Uterus (tissue), 4 donors: ENCODE results near the gene LIPA. TPM values are rescaled to one million over a fixed set of nuclear protein-coding genes. Genes with fewer than 3 reads are reported as not detected.

ENCODE experiments used
- DNase-seq, 2 donors: peaks; one replicate each; pipeline ENCODE4 v3.0.0-alpha.2; 2019 to 2020
- H3K27ac ChIP-seq, 2 donors: fragments of 200-600 bp; sonication (generic); 1 replicate in 1 of 2; 2 replicates in 1 of 2; pipeline ENCODE4 v1.5.1; 2016 to 2018
- H3K27me3 ChIP-seq, 2 donors: fragments of 200-600 bp; sonication (generic); one replicate each; pipeline ENCODE4 v1.5.1; 2018 to 2019; ENCODE audit warnings: control low read depth in 1 of 2
- H3K36me3 ChIP-seq, 2 donors: fragments of 200-600 bp; sonication (generic); one replicate each; pipeline ENCODE4 v1.5.1; 2019; ENCODE audit warnings: control low read depth in 1 of 2
- H3K4me1 ChIP-seq, 2 donors: fragments of 200-600 bp; sonication (generic); one replicate each; pipeline ENCODE4 v1.5.1; 2018 to 2019; ENCODE audit warnings: control low read depth in 1 of 2
- H3K4me3 ChIP-seq, 2 donors: fragments of 200-600 bp; sonication (generic); 1 replicate in 1 of 2; 2 replicates in 1 of 2; pipeline ENCODE4 v1.5.1; 2018 to 2019; ENCODE audit warnings: mild to moderate bottlenecking in 1 of 2
- H3K9me3 ChIP-seq, 2 donors: fragments of 200-600 bp; sonication (generic); one replicate each; pipeline ENCODE4 v1.5.1; 2019; ENCODE audit warnings: control low read depth in 1 of 2
- POLR2A ChIP-seq, 2 donors: fragments of 450-650 bp; IDR thresholded peaks; one replicate each; pipeline ENCODE4 v1.6.1; 2016; ENCODE audit warnings: antibody characterized with exemption in 2 of 2, mild to moderate bottlenecking in 1 of 2, moderate library complexity in 1 of 2
- intact Hi-C: fragments of 100-400 bp; cut with DNase I; formaldehyde crosslinking; loops from one replicate; pipeline ENCODE4 v1.15.1; 2023; ENCODE audit warnings: low total_unique reads
- total RNA-seq, 4 donors: library from RNA; depleted of rRNA in 3 of 4; stranded (reverse); fragments of >200 nt in 3 of 4; gene quantifications; one replicate each; pipeline versions ENCODE4 v1.1.0 to v1.2.4, GENCODE V29; 2014 to 2023
- TF ChIP-seq, protein P1 (sequence below), 4 experiments: fragments of 200-600 bp in 2 of 4; fragments of 450-650 bp in 2 of 4; sonication (generic) in 2 of 4; IDR thresholded peaks; one replicate each; pipeline ENCODE4 v1.5.1; 2016 to 2019; ENCODE audit warnings: antibody characterized with exemption in 4 of 4, mild to moderate bottlenecking in 2 of 4, moderate library complexity in 1 of 4
- donor health status: DM: yes; HTN: yes; CAD: no.

Gene LIPA
- total RNA-seq, 4 donors from 2014 or later = 40.0 to 63.1 (median 46.9) TPM

- TF ChIP-seq POLR2A (IDR thresholded peaks at IDR 0.05) = no peak
- TF ChIP-seq, protein P1, sequence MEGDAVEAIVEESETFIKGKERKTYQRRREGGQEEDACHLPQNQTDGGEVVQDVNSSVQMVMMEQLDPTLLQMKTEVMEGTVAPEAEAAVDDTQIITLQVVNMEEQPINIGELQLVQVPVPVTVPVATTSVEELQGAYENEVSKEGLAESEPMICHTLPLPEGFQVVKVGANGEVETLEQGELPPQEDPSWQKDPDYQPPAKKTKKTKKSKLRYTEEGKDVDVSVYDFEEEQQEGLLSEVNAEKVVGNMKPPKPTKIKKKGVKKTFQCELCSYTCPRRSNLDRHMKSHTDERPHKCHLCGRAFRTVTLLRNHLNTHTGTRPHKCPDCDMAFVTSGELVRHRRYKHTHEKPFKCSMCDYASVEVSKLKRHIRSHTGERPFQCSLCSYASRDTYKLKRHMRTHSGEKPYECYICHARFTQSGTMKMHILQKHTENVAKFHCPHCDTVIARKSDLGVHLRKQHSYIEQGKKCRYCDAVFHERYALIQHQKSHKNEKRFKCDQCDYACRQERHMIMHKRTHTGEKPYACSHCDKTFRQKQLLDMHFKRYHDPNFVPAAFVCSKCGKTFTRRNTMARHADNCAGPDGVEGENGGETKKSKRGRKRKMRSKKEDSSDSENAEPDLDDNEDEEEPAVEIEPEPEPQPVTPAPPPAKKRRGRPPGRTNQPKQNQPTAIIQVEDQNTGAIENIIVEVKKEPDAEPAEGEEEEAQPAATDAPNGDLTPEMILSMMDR (IDR thresholded peaks at IDR 0.05) = no peak
- H3K9me3 ChIP-seq = no peaks in the 10 kb centered on the region
- H3K27me3 ChIP-seq = no peaks in the 10 kb centered on the region
- H3K4me3 ChIP-seq = no peak overlapping the region
- H3K4me1 ChIP-seq = no peaks in the 10 kb centered on the region
- intact Hi-C loops = no loop called here
- DNase-seq = no peak
- H3K27ac ChIP-seq = no peak overlapping the region
- H3K36me3 ChIP-seq = no peaks in the 10 kb centered on the region
Observed at GRCh38 chr10:89240519-89240918, 11.1 kb downstream of the LIPA start.

DNA sequence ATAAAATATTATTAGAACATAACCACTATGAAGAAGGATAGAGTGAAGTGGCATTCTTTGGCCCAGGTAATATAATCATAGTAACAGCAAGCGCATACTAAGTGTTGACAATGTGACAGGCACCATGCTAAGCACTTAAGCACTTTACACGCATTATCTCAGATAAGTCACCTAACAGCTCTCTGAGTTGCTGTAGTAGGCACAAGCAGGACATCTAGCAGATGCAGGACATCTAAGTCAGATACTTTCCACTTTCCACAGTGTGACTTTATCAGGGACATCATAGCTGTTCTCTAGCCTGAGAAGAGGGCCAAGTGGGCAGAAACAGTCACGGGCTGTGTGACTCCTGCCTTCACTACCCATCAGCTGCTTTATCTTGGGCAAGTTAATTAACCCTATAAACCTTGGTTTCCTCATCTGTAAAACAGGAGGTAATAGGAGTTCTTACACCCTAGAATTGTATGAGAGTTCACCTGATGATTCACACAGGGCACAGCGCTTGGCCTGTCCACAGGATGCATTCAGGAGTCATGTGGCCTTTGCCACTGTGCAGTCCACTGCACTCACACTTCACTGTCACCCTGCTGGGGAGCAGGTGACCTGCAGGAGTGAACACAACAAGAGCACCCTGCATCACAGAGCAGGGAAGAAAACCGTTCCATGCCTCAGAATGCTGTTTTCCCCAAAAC lies 12.5 kb downstream of the LIPA start:
- H3K27ac ChIP-seq = no peak overlapping the region
- intact Hi-C loops = no loop called here
- no peaks in the 10 kb centered on the region for H3K9me3 ChIP-seq
- no peak for DNase-seq
- no peaks in the 10 kb centered on the region for H3K36me3 ChIP-seq
- TF ChIP-seq, protein P1 (IDR thresholded peaks at IDR 0.05) = no peak
- TF ChIP-seq POLR2A (IDR thresholded peaks at IDR 0.05) = no peak
- no peaks in the 10 kb centered on the region for H3K27me3 ChIP-seq
- no peaks in the 10 kb centered on the region for H3K4me1 ChIP-seq
- no peak overlapping the region for H3K4me3 ChIP-seq

DNA sequence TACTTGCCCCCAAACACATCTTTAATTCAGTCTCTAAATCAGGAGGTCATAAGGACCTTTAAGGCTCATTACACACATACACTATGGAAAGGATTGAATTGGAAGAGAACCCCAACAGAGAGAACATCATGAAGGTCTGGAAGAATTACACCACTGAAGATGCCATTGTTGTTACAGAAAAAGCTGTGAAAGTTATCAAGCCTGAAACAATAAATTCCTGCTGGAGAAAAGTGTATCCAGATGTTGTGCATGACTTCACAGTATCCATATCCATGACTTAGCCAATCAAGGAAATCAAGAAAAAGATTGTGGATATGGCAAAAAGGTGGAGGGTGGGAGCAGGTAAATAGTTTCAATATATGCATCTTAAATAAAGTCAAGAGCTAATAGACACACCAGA lies 13.7 kb downstream of the LIPA start:
- DNase-seq = no peak
- Histone ChIP-seq H3K4me3 (no peak overlapping the region), H3K9me3 (no peaks in the 10 kb centered on the region), H3K4me1 (no peaks in the 10 kb centered on the region), H3K27ac (no peak overlapping the region), H3K27me3 (no peaks in the 10 kb centered on the region), H3K36me3 (no peaks in the 10 kb centered on the region)
- intact Hi-C loops = no loop called here
- TF ChIP-seq, protein P1 (IDR thresholded peaks at IDR 0.05) = no peak

DNA sequence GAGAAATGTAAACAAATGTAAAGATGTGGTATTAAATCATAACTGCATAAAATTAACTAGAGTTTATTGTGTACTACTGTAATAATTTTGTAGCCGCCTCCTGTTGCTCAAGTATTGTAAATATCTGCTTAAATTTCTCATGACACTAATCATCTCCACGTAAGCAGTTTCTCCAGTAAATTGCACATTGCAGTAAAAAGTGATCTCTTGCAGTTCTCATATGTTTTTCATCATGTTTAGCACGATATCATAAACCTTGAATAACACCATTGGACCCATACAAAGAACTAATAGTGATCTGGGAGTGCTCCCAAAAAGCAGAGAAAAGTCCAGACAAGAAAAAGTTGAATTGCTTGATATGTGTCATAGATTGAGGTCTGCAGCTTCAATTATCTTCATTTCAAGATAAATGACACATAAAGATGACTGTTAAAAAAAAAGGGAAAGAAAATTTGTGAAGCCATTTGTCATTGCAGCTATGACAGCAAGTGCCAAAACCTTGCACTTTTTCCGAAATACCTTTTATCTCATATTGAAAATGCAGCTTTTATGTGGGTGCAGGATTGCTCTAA lies 15.3 kb downstream of the LIPA start:
- DNase-seq = no peak
- Histone ChIP-seq H3K27ac (no peak overlapping the region), H3K4me1 (no peaks in the 10 kb centered on the region), H3K4me3 (no peak overlapping the region), H3K36me3 (no peaks in the 10 kb centered on the region), H3K9me3 (no peaks in the 10 kb centered on the region), H3K27me3 (no peaks in the 10 kb centered on the region)
- intact Hi-C loops = no loop called here
- TF ChIP-seq, protein P1 (IDR thresholded peaks at IDR 0.05) = no peak
- no peak for TF ChIP-seq POLR2A (IDR thresholded peaks at IDR 0.05)

GRCh38 chr10:89235073-89235798 lies 16.3 kb downstream of the LIPA start:
- no peak overlapping the region for H3K4me3 ChIP-seq
- DNase-seq = peak in 1 of 2 donors; percentile 29
- intact Hi-C loops = no loop called here
- no peaks in the 10 kb centered on the region for H3K9me3 ChIP-seq
- no peak overlapping the region for H3K27ac ChIP-seq
- H3K36me3 ChIP-seq = no peaks in the 10 kb centered on the region
- no peaks in the 10 kb centered on the region for H3K27me3 ChIP-seq
- H3K4me1 ChIP-seq = no peaks in the 10 kb centered on the region
- no peak for TF ChIP-seq POLR2A (IDR thresholded peaks at IDR 0.05)
- TF ChIP-seq, protein P1 (IDR thresholded peaks at IDR 0.05) = no peak
